OCI-LY1 (cell line): ENCODE data around the gene CCR7.

Experiments
- H2AFZ ChIP-seq: fragments of 200-600 bp; sonication (generic), shearing (Covaris generic); 2 replicates; pipeline ENCODE4 v1.6.0; 2014; ENCODE audit warnings: antibody characterized with exemption, mild to moderate bottlenecking, low read length
- H3F3A ChIP-seq: fragments of 200-600 bp; sonication (generic), shearing (Covaris generic); 2 replicates; pipeline ENCODE4 v1.6.0; 2014; ENCODE audit warnings: mild to moderate bottlenecking, antibody characterized with exemption, low read length, moderate library complexity; ENCODE audit not compliant: insufficient read depth
- H3K27ac ChIP-seq: fragments of 200-600 bp; sonication (generic); 2 replicates; pipeline ENCODE4 v1.5.1; 2014; ENCODE audit warnings: low read length, mixed run types, mild to moderate bottlenecking, low read depth; ENCODE audit not compliant: poor library complexity, severe bottlenecking
- H3K27me3 ChIP-seq: fragments of 200-600 bp; sonication (generic); 2 replicates; pipeline ENCODE4 v1.6.0; 2014; ENCODE audit warnings: antibody characterized with exemption, mild to moderate bottlenecking, low read length, moderate library complexity; ENCODE audit not compliant: insufficient read depth
- H3K36me3 ChIP-seq: fragments of 200-600 bp; sonication (generic); 2 replicates; pipeline ENCODE4 v1.6.1; 2014; ENCODE audit warnings: mild to moderate bottlenecking, antibody characterized with exemption, low read length, moderate library complexity, mixed read lengths; ENCODE audit not compliant: insufficient read depth
- H3K4me1 ChIP-seq: fragments of 200-600 bp; sonication (generic); 2 replicates; pipeline ENCODE4 v1.5.1; 2014; ENCODE audit warnings: mild to moderate bottlenecking, low read length, moderate library complexity; ENCODE audit not compliant: insufficient read depth, severe bottlenecking
- H3K4me2 ChIP-seq: fragments of 200-600 bp; sonication (generic), shearing (Covaris generic); 2 replicates; pipeline ENCODE4 v1.6.1; 2014; ENCODE audit warnings: low read length
- H3K4me3 ChIP-seq: fragments of 200-600 bp; sonication (generic); 2 replicates; pipeline ENCODE4 v1.5.1; 2014; ENCODE audit warnings: low read length, low read depth, mild to moderate bottlenecking, mixed read lengths; ENCODE audit not compliant: poor library complexity, severe bottlenecking
- H3K79me2 ChIP-seq: fragments of 200-600 bp; shearing (Covaris generic); 2 replicates; pipeline ENCODE4 v1.6.1; 2016; ENCODE audit warnings: mixed run types, low read length, mixed read lengths; ENCODE audit not compliant: insufficient read depth
- H3K9ac ChIP-seq: fragments of 200-600 bp; sonication (generic), shearing (Covaris generic); 2 replicates; pipeline ENCODE4 v1.6.1; 2014; ENCODE audit warnings: mild to moderate bottlenecking, low read length, mixed read lengths
- H3K9me2 ChIP-seq: fragments of 200-600 bp; sonication (generic), shearing (Covaris generic); 2 replicates; pipeline ENCODE4 v1.6.1; 2014; ENCODE audit warnings: low read depth, mild to moderate bottlenecking, low read length, mixed read lengths
- H3K9me3 ChIP-seq: fragments of 200-600 bp; shearing (Covaris generic); 2 replicates; pipeline ENCODE4 v1.6.1; 2014; ENCODE audit warnings: low read length, mixed read lengths
- H4K20me1 ChIP-seq: fragments of 200-600 bp; sonication (generic), shearing (Covaris generic); 2 replicates; pipeline ENCODE4 v1.6.0; 2016; ENCODE audit warnings: mild to moderate bottlenecking, low read length; ENCODE audit not compliant: insufficient read depth
- CTCF ChIP-seq: fragments of 200-600 bp; sonication (generic), shearing (Covaris generic); IDR thresholded peaks from 2 replicates; pipeline ENCODE4 v1.5.1; 2017; ENCODE audit warnings: mild to moderate bottlenecking, antibody characterized with exemption, low read length, moderate library complexity, mixed read lengths
- EZH2 ChIP-seq: fragments of 200-600 bp; sonication (generic), shearing (Covaris generic); IDR thresholded peaks from 2 replicates; pipeline ENCODE4 v1.8.0; 2017; ENCODE audit warnings: borderline replicate concordance, mixed run types, mild to moderate bottlenecking, antibody characterized with exemption, low read length, moderate library complexity, mixed read lengths

CCR7 gene

GRCh38 chr17:40564195-40564882 lies 933 bp downstream of the CCR7 start:
- no peaks in the 10 kb centered on the region for H3K36me3 ChIP-seq
- H3F3A ChIP-seq: no peaks in the 10 kb centered on the region
- peaks cover 8% of the 10 kb centered on the region for H3K9me3 ChIP-seq
- H3K27ac ChIP-seq: no peak overlapping the region
- H3K27me3 ChIP-seq: peaks cover 10% of the 10 kb centered on the region
- peaks cover 45% of the 10 kb centered on the region for H3K4me1 ChIP-seq
- H4K20me1 ChIP-seq: no peaks in the 10 kb centered on the region
- no peak overlapping the region for H3K9ac ChIP-seq
- no peaks in the 10 kb centered on the region for H3K9me2 ChIP-seq
- no peaks in the 10 kb centered on the region for H3K79me2 ChIP-seq
- no peak overlapping the region for H3K4me2 ChIP-seq
- no peak overlapping the region for H2AFZ ChIP-seq
- no peak for TF ChIP-seq EZH2
- no peak for TF ChIP-seq CTCF
- no peak overlapping the region for H3K4me3 ChIP-seq

- Histone ChIP-seq H4K20me1 (no peaks in the 10 kb centered on the region), H3K9ac (no peak overlapping the region), H3K4me3 (no peak overlapping the region), H3K27me3 (peaks cover 10% of the 10 kb centered on the region), H3K4me1 (peaks cover 45% of the 10 kb centered on the region), H3K27ac (no peak overlapping the region), H3K36me3 (no peaks in the 10 kb centered on the region), H3F3A (no peaks in the 10 kb centered on the region), H2AFZ (no peak overlapping the region), H3K9me2 (no peaks in the 10 kb centered on the region), H3K9me3 (peaks cover 8% of the 10 kb centered on the region), H3K79me2 (no peaks in the 10 kb centered on the region), H3K4me2 (no peak overlapping the region)
- TF ChIP-seq CTCF (no peak), EZH2 (no peak)
Measured at GRCh38 chr17:40563220-40564052, 1.8 kb downstream of the CCR7 start.

GRCh38 chr17:40562838-40563219 lies 2.4 kb downstream of the CCR7 start:
- no peaks in the 10 kb centered on the region for H3F3A ChIP-seq
- TF ChIP-seq EZH2 (no peak), CTCF (peak; percentile 14; the same call in 1 of the 2 replicates)
- peaks cover 45% of the 10 kb centered on the region for H3K4me1 ChIP-seq
- H3K9ac ChIP-seq: no peak overlapping the region
- H3K4me3 ChIP-seq: no peak overlapping the region
- no peaks in the 10 kb centered on the region for H4K20me1 ChIP-seq
- no peak overlapping the region for H3K4me2 ChIP-seq
- H3K9me3 ChIP-seq: peaks cover 8% of the 10 kb centered on the region
- H3K79me2 ChIP-seq: no peaks in the 10 kb centered on the region
- H3K27ac ChIP-seq: no peak overlapping the region
- no peak overlapping the region for H2AFZ ChIP-seq
- no peaks in the 10 kb centered on the region for H3K9me2 ChIP-seq
- peaks cover 10% of the 10 kb centered on the region for H3K27me3 ChIP-seq
- no peaks in the 10 kb centered on the region for H3K36me3 ChIP-seq
